ENCODE results near the gene ZPBP.

- TF ChIP-seq, protein P1, sequence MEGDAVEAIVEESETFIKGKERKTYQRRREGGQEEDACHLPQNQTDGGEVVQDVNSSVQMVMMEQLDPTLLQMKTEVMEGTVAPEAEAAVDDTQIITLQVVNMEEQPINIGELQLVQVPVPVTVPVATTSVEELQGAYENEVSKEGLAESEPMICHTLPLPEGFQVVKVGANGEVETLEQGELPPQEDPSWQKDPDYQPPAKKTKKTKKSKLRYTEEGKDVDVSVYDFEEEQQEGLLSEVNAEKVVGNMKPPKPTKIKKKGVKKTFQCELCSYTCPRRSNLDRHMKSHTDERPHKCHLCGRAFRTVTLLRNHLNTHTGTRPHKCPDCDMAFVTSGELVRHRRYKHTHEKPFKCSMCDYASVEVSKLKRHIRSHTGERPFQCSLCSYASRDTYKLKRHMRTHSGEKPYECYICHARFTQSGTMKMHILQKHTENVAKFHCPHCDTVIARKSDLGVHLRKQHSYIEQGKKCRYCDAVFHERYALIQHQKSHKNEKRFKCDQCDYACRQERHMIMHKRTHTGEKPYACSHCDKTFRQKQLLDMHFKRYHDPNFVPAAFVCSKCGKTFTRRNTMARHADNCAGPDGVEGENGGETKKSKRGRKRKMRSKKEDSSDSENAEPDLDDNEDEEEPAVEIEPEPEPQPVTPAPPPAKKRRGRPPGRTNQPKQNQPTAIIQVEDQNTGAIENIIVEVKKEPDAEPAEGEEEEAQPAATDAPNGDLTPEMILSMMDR (IDR thresholded peaks at IDR 0.05; ENCODE audit: poor library complexity), result no peak
- no peak for TF ChIP-seq EZH2 (IDR thresholded peaks at IDR 0.05; ENCODE audit: borderline replicate concordance)
Measured at GRCh38 chr7:50068850-50069551, 24.0 kb downstream of the ZPBP start.

Measured in hepatocyte (in vitro differentiated cells).